Endometrium (tissue), 2 donors: ENCODE measurements around the gene ZWILCH.
A peak's percentile ranks its signal among the peaks of the same experiment; 100 is the strongest.
"Not testable (repeated sequence)": the region's sequence is repeated elsewhere in the genome, so short reads cannot be mapped to it uniquely, and the experiment has no call there.

ENCODE experiments used
- FAIRE-seq: peaks from 2 replicates; lab custom pipeline; 2012; peaks lifted over from hg19 to GRCh38; lab: Jason Lieb, UNC
- donor health status: control.
- donor health status: control.

ZWILCH gene

GRCh38 chr15:66504563-66505429, at the start of gene ZWILCH, which contains the start of gene RPL4:
ZWILCH (plus strand) TSS chr15:66505326; CDS start chr15:66505339, 13 bp downstream.
RPL4 (minus strand) TSS chr15:66504855; CDS start chr15:66504790, 65 bp downstream.
- FAIRE-seq, result peak; percentile 74

- no peak for FAIRE-seq
Observed at GRCh38 chr15:66456211-66456610, 48.9 kb upstream of the ZWILCH start.

- FAIRE-seq, result no peak
Observed at GRCh38 chr15:66459818-66460615, 45.1 kb upstream of the ZWILCH start.

- FAIRE-seq, result not testable (repeated sequence)
Observed at GRCh38 chr15:66461294-66461693, 43.8 kb upstream of the ZWILCH start.

- no peak for FAIRE-seq
Observed at GRCh38 chr15:66461917-66462316, 43.2 kb upstream of the ZWILCH start.

GRCh38 chr15:66462627-66463026, 42.5 kb upstream of the ZWILCH start:
- no peak for FAIRE-seq

- not testable (repeated sequence) for FAIRE-seq
Observed at GRCh38 chr15:66465294-66465693, 39.8 kb upstream of the ZWILCH start.

- not testable (repeated sequence) for FAIRE-seq
Observed at GRCh38 chr15:66467162-66468040, 37.7 kb upstream of the ZWILCH start.

GRCh38 chr15:66470825-66471224, 34.3 kb upstream of the ZWILCH start:
- not testable (repeated sequence) for FAIRE-seq

GRCh38 chr15:66472176-66472999, 32.7 kb upstream of the ZWILCH start:
- peak; percentile 35 for FAIRE-seq

- no peak for FAIRE-seq
Observed at GRCh38 chr15:66474135-66474534, 31.0 kb upstream of the ZWILCH start.

- FAIRE-seq, result no peak
Observed at GRCh38 chr15:66474963-66475362, 30.2 kb upstream of the ZWILCH start.

- no peak for FAIRE-seq
Observed at GRCh38 chr15:66476535-66476934, 28.6 kb upstream of the ZWILCH start.

GRCh38 chr15:66477011-66477410, 28.1 kb upstream of the ZWILCH start:
- FAIRE-seq, result no peak

- FAIRE-seq, result no peak
Observed at GRCh38 chr15:66480267-66480666, 24.9 kb upstream of the ZWILCH start.

- FAIRE-seq, result no peak
Observed at GRCh38 chr15:66481107-66481856, 23.8 kb upstream of the ZWILCH start.

- no peak for FAIRE-seq
Observed at GRCh38 chr15:66482539-66482938, 22.6 kb upstream of the ZWILCH start.

- no peak for FAIRE-seq
Observed at GRCh38 chr15:66483131-66483566, 22.0 kb upstream of the ZWILCH start.

- no peak for FAIRE-seq
Observed at GRCh38 chr15:66484539-66485112, 20.5 kb upstream of the ZWILCH start.

- FAIRE-seq, result no peak
Observed at GRCh38 chr15:66486887-66487286, 18.2 kb upstream of the ZWILCH start.
